HEK293 (cell line): ENCODE results near the gene STX1B.

Experiments used
- BCL11A ChIP-seq: fragments of 450-650 bp; formaldehyde crosslinking; IDR thresholded peaks from 2 replicates; pipeline ENCODE4 v1.5.1; 2016; ENCODE audit warnings: low read depth, missing biosample characterization, missing genetic modification characterization
- FEZF1 ChIP-seq: fragments of 450-650 bp; formaldehyde crosslinking; IDR thresholded peaks from 2 replicates; pipeline ENCODE4 v1.5.1; 2016; ENCODE audit warnings: missing biosample characterization, missing genetic modification characterization
- GLIS2 ChIP-seq: fragments of 450-650 bp; formaldehyde crosslinking; IDR thresholded peaks from 2 replicates; pipeline ENCODE4 v1.5.1; 2016; ENCODE audit warnings: missing biosample characterization, missing genetic modification characterization
- IKZF3 ChIP-seq: fragments of 450-650 bp; IDR thresholded peaks from 2 replicates; pipeline ENCODE4 v1.5.0; 2018; ENCODE audit warnings: missing biosample characterization, mild to moderate bottlenecking, missing genetic modification characterization, moderate library complexity
- KLF7 ChIP-seq: fragments of 450-650 bp; formaldehyde crosslinking; IDR thresholded peaks from 2 replicates; pipeline ENCODE4 v1.5.1; 2016; ENCODE audit warnings: missing biosample characterization, missing genetic modification characterization, borderline replicate concordance
- KLF8 ChIP-seq: fragments of 450-650 bp; formaldehyde crosslinking; IDR thresholded peaks from 2 replicates; pipeline ENCODE4 v1.5.1; 2016; ENCODE audit warnings: missing biosample characterization, missing genetic modification characterization
- MZF1 ChIP-seq: fragments of 450-650 bp; formaldehyde crosslinking; IDR thresholded peaks from 2 replicates; pipeline ENCODE4 v1.5.1; 2017; ENCODE audit warnings: missing biosample characterization, missing genetic modification characterization, borderline replicate concordance
- REPIN1 ChIP-seq: fragments of 450-650 bp; formaldehyde crosslinking; IDR thresholded peaks from 2 replicates; pipeline ENCODE4 v1.5.1; 2017; ENCODE audit warnings: missing biosample characterization, missing genetic modification characterization, low read depth
- WT1 ChIP-seq: fragments of 450-650 bp; formaldehyde crosslinking; IDR thresholded peaks from 2 replicates; pipeline ENCODE4 v1.5.1; 2016; ENCODE audit warnings: missing biosample characterization, missing genetic modification characterization
- ZFP37 ChIP-seq: fragments of 450-650 bp; formaldehyde crosslinking; IDR thresholded peaks from 2 replicates; pipeline ENCODE4 v1.5.1; 2016; ENCODE audit warnings: missing biosample characterization, missing genetic modification characterization
- ZNF114 ChIP-seq: fragments of 450-650 bp; formaldehyde crosslinking; IDR thresholded peaks from 2 replicates; pipeline ENCODE4 v1.5.0; 2017; ENCODE audit warnings: missing biosample characterization, missing genetic modification characterization
- ZNF214 ChIP-seq: fragments of 450-650 bp; formaldehyde crosslinking; IDR thresholded peaks from 2 replicates; pipeline ENCODE4 v1.5.1; 2017; ENCODE audit warnings: missing biosample characterization, mild to moderate bottlenecking, missing genetic modification characterization, borderline replicate concordance
- ZNF341 ChIP-seq: fragments of 450-650 bp; formaldehyde crosslinking; IDR thresholded peaks from 2 replicates; pipeline ENCODE4; 2016; ENCODE audit warnings: low read depth, missing biosample characterization, missing genetic modification characterization
- ZNF350 ChIP-seq: fragments of 450-650 bp; formaldehyde crosslinking; IDR thresholded peaks from 2 replicates; pipeline ENCODE4 v1.5.0; 2017; ENCODE audit warnings: missing biosample characterization, mild to moderate bottlenecking, missing genetic modification characterization
- ZNF391 ChIP-seq: fragments of 450-650 bp; formaldehyde crosslinking; IDR thresholded peaks from 2 replicates; pipeline ENCODE4 v1.5.1; 2016; ENCODE audit warnings: low read depth, missing biosample characterization, missing genetic modification characterization, borderline replicate concordance
- ZNF423 ChIP-seq: fragments of 450-650 bp; formaldehyde crosslinking; IDR thresholded peaks from 2 replicates; pipeline ENCODE4 v1.5.1; 2016; ENCODE audit warnings: missing biosample characterization, missing genetic modification characterization
- ZNF544 ChIP-seq: fragments of 450-650 bp; formaldehyde crosslinking; IDR thresholded peaks from 2 replicates; pipeline ENCODE4 v1.5.0; 2017; ENCODE audit warnings: missing biosample characterization, missing genetic modification characterization
- ZNF555 ChIP-seq: fragments of 450-650 bp; formaldehyde crosslinking; conservative IDR thresholded peaks from 2 replicates; pipeline ENCODE4 v1.5.1; 2017; ENCODE audit warnings: missing biosample characterization, mild to moderate bottlenecking, missing genetic modification characterization, inconsistent platforms
- ZNF621 ChIP-seq: fragments of 450-650 bp; formaldehyde crosslinking; IDR thresholded peaks from 2 replicates; pipeline ENCODE4 v1.5.1; 2017; ENCODE audit warnings: missing biosample characterization, missing genetic modification characterization
- ZNF623 ChIP-seq: fragments of 450-650 bp; formaldehyde crosslinking; IDR thresholded peaks from 2 replicates; pipeline ENCODE4 v1.5.1; 2016; ENCODE audit warnings: missing biosample characterization, missing genetic modification characterization
- ZNF777 ChIP-seq: fragments of 450-650 bp; formaldehyde crosslinking; IDR thresholded peaks from 2 replicates; pipeline ENCODE4 v1.5.1; 2017; ENCODE audit warnings: missing biosample characterization, missing genetic modification characterization, borderline replicate concordance
- ZSCAN30 ChIP-seq: fragments of 450-650 bp; IDR thresholded peaks from 2 replicates; pipeline ENCODE4 v1.5.1; 2018; ENCODE audit warnings: missing biosample characterization, mild to moderate bottlenecking, missing genetic modification characterization, moderate library complexity
- TF ChIP-seq, protein P1 (sequence below): fragments of 450-650 bp; formaldehyde crosslinking; IDR thresholded peaks from 2 replicates; pipeline ENCODE4 v1.5.1; 2016; ENCODE audit warnings: missing biosample characterization, missing genetic modification characterization, low read depth
- TF ChIP-seq, protein P2 (sequence below): fragments of 450-650 bp; formaldehyde crosslinking; optimal IDR thresholded peaks from 2 replicates; pipeline ENCODE3; 2016; ENCODE audit warnings: missing biosample characterization, mild to moderate bottlenecking, missing genetic modification characterization
- TF ChIP-seq, protein P3 (sequence below): fragments of 450-650 bp; formaldehyde crosslinking; IDR thresholded peaks from 2 replicates; pipeline ENCODE4 v1.5.1; 2016; ENCODE audit warnings: missing biosample characterization, missing genetic modification characterization
- TF ChIP-seq, protein P4 (sequence below): fragments of 450-650 bp; formaldehyde crosslinking; IDR thresholded peaks from 2 replicates; pipeline ENCODE4 v1.5.1; 2016; ENCODE audit warnings: missing biosample characterization, missing genetic modification characterization
- TF ChIP-seq, protein P5 (sequence below): fragments of 450-650 bp; formaldehyde crosslinking; IDR thresholded peaks from 2 replicates; pipeline ENCODE4 v1.5.1; 2016; ENCODE audit warnings: missing biosample characterization, missing genetic modification characterization
- TF ChIP-seq, protein P6 (sequence below): fragments of 450-650 bp; formaldehyde crosslinking; IDR thresholded peaks from 2 replicates; pipeline ENCODE4 v1.5.1; 2016; ENCODE audit warnings: missing biosample characterization, missing genetic modification characterization, borderline replicate concordance

Gene STX1B

DNA sequence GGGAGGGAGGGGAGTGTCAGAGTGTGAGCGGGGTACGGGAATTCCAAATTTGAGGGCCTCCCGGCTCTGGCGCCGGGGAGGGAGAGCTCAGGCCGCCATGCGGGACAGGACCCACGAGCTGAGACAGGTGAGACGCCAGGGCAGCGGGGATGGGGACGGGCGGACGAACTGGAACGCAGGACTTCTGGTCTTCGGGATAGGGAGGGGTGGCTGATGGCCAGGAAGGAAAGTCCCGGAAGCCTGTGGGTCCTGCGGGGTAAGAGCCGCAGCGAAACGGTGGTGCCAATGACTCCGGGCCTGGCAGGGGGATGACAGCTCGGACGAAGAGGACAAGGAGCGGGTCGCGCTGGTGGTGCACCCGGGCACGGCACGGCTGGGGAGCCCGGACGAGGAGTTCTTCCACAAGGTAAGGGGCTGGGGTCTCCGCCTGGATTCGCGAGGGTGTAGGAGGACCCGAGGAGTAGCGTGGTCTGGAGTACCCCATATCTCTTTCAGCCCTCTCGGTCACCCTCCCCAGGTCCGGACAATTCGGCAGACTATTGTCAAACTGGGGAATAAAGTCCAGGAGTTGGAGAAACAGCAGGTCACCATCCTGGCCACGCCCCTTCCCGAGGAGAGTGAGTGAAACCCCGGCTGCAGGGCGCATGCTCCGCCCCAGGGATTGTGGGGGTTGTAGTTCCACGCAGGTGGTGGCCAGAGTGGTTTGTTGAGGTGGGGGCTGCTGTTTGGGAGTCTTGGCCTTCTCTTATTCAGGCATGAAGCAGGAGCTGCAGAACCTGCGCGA, 23.5 kb upstream of the STX1B start (continued):
- TF ChIP-seq KLF7 (tag by site-specific recombination) (no peak), ZNF623 (tag by site-specific recombination) (0 out of 2 replicates have a peak, but pooled peaks have one; percentile 11), FEZF1 (tag by site-specific recombination) (no peak), IKZF3 (tag by site-specific recombination) (peak; percentile 84), ZNF391 (tag by site-specific recombination) (peak; percentile 64; the same call in 1 of the 2 replicates), ZNF214 (tag by site-specific recombination) (no peak), ZSCAN30 (tag by site-specific recombination) (no peak), ZNF114 (tag by site-specific recombination) (no peak), ZNF621 (tag by site-specific recombination) (no peak), ZNF341 (tag by site-specific recombination) (peak; percentile 94), ZNF555 (tag by site-specific recombination) (no peak), ZFP37 (tag by site-specific recombination) (no peak; the same call in 1 of the 2 replicates), ZNF423 (no peak), ZNF350 (no peak), GLIS2 (tag by site-specific recombination) (peak; percentile 38), BCL11A (tag by site-specific recombination) (no peak), ZNF777 (tag by site-specific recombination) (no peak; the same call in 1 of the 2 replicates), MZF1 (tag by site-specific recombination) (no peak; the same call in 1 of the 2 replicates), KLF8 (tag by site-specific recombination) (no peak), ZNF544 (tag by site-specific recombination) (no peak), REPIN1 (peak; percentile 42; the same call in 1 of the 2 replicates), WT1 (no peak)
- TF ChIP-seq, protein P1, sequence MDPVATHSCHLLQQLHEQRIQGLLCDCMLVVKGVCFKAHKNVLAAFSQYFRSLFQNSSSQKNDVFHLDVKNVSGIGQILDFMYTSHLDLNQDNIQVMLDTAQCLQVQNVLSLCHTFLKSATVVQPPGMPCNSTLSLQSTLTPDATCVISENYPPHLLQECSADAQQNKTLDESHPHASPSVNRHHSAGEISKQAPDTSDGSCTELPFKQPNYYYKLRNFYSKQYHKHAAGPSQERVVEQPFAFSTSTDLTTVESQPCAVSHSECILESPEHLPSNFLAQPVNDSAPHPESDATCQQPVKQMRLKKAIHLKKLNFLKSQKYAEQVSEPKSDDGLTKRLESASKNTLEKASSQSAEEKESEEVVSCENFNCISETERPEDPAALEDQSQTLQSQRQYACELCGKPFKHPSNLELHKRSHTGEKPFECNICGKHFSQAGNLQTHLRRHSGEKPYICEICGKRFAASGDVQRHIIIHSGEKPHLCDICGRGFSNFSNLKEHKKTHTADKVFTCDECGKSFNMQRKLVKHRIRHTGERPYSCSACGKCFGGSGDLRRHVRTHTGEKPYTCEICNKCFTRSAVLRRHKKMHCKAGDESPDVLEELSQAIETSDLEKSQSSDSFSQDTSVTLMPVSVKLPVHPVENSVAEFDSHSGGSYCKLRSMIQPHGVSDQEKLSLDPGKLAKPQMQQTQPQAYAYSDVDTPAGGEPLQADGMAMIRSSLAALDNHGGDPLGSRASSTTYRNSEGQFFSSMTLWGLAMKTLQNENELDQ (tag by site-specific recombination): no peak
- TF ChIP-seq, protein P2, sequence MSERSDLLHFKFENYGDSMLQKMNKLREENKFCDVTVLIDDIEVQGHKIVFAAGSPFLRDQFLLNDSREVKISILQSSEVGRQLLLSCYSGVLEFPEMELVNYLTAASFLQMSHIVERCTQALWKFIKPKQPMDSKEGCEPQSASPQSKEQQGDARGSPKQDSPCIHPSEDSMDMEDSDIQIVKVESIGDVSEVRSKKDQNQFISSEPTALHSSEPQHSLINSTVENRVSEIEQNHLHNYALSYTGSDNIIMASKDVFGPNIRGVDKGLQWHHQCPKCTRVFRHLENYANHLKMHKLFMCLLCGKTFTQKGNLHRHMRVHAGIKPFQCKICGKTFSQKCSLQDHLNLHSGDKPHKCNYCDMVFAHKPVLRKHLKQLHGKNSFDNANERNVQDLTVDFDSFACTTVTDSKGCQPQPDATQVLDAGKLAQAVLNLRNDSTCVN (tag by site-specific recombination): no peak
- TF ChIP-seq, protein P3, sequence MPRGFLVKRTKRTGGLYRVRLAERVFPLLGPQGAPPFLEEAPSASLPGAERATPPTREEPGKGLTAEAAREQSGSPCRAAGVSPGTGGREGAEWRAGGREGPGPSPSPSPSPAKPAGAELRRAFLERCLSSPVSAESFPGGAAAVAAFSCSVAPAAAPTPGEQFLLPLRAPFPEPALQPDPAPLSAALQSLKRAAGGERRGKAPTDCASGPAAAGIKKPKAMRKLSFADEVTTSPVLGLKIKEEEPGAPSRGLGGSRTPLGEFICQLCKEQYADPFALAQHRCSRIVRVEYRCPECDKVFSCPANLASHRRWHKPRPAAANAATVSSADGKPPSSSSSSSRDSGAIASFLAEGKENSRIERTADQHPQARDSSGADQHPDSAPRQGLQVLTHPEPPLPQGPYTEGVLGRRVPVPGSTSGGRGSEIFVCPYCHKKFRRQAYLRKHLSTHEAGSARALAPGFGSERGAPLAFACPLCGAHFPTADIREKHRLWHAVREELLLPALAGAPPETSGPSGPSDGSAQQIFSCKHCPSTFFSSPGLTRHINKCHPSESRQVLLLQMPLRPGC (tag by site-specific recombination): peak; percentile 20; the same call in 1 of the 2 replicates
- TF ChIP-seq, protein P4, sequence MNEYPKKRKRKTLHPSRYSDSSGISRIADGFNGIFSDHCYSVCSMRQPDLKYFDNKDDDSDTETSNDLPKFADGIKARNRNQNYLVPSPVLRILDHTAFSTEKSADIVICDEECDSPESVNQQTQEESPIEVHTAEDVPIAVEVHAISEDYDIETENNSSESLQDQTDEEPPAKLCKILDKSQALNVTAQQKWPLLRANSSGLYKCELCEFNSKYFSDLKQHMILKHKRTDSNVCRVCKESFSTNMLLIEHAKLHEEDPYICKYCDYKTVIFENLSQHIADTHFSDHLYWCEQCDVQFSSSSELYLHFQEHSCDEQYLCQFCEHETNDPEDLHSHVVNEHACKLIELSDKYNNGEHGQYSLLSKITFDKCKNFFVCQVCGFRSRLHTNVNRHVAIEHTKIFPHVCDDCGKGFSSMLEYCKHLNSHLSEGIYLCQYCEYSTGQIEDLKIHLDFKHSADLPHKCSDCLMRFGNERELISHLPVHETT (tag by site-specific recombination): no peak
- TF ChIP-seq, protein P5, sequence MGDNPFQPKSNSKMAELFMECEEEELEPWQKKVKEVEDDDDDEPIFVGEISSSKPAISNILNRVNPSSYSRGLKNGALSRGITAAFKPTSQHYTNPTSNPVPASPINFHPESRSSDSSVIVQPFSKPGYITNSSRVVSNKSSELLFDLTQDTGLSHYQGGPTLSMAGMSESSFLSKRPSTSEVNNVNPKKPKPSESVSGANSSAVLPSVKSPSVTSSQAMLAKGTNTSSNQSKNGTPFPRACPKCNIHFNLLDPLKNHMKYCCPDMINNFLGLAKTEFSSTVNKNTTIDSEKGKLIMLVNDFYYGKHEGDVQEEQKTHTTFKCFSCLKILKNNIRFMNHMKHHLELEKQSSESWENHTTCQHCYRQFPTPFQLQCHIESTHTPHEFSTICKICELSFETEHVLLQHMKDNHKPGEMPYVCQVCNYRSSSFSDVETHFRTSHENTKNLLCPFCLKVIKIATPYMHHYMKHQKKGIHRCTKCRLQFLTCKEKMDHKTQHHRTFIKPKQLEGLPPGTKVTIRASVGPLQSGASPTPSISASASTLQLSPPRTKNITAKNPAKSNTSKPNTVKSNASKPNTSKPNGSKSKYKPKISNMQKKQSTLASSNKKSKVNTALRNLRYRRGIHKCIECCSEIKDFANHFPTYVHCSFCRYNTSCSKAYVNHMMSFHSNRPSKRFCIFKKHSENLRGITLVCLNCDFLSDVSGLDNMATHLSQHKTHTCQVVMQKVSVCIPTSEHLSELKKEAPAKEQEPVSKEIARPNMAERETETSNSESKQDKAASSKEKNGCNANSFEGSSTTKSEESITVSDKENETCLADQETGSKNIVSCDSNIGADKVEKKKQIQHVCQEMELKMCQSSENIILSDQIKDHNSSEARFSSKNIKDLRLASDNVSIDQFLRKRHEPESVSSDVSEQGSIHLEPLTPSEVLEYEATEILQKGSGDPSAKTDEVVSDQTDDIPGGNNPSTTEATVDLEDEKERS: no peak
- TF ChIP-seq, protein P6, sequence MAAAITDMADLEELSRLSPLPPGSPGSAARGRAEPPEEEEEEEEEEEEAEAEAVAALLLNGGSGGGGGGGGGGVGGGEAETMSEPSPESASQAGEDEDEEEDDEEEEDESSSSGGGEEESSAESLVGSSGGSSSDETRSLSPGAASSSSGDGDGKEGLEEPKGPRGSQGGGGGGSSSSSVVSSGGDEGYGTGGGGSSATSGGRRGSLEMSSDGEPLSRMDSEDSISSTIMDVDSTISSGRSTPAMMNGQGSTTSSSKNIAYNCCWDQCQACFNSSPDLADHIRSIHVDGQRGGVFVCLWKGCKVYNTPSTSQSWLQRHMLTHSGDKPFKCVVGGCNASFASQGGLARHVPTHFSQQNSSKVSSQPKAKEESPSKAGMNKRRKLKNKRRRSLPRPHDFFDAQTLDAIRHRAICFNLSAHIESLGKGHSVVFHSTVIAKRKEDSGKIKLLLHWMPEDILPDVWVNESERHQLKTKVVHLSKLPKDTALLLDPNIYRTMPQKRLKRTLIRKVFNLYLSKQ: no peak
